Transverse colon (tissue), 4 donors: ENCODE results near the gene SMG5. TPM values are rescaled to one million over a fixed set of nuclear protein-coding genes. Genes with fewer than 3 reads are reported as not detected.

Source experiments
- DNase-seq: peaks from one replicate; pipeline ENCODE4 v3.0.0-alpha.2; 2019
- H3K27ac ChIP-seq, 4 donors: fragments of 200-600 bp; sonication (generic); 2 replicates each; pipeline ENCODE4 v1.5.1; 2016 to 2018; ENCODE audit warnings: inconsistent platforms in 4 of 4
- H3K27me3 ChIP-seq: fragments of 200-600 bp; sonication (generic); 2 replicates; pipeline ENCODE4 v1.5.1; 2017; ENCODE audit warnings: inconsistent platforms
- H3K36me3 ChIP-seq, 4 donors: fragments of 200-600 bp; sonication (generic); 2 replicates each; pipeline ENCODE4 v1.5.1; 2017 to 2019; ENCODE audit warnings: inconsistent platforms in 4 of 4
- H3K4me1 ChIP-seq, 4 donors: fragments of 200-600 bp; sonication (generic); 2 replicates each; pipeline ENCODE4 v1.5.1; 2017 to 2020; ENCODE audit warnings: inconsistent platforms in 4 of 4
- H3K4me3 ChIP-seq, 4 donors: fragments of 200-600 bp; sonication (generic); 1 replicate in 1 of 4; 2 replicates in 3 of 4; pipeline versions ENCODE4 v1.5.1 to v1.6.1; 2017 to 2019; ENCODE audit warnings: inconsistent platforms in 4 of 4
- H3K9me3 ChIP-seq, 2 donors: fragments of 200-600 bp; sonication (generic); 2 replicates each; pipeline ENCODE4 v1.5.1; 2017 to 2019; ENCODE audit warnings: inconsistent platforms in 2 of 2
- EP300 ChIP-seq: sonication (generic); formaldehyde crosslinking; IDR thresholded peaks from one replicate; pipeline ENCODE4 v1.6.1; 2017; ENCODE audit warnings: antibody characterized with exemption, low read depth
- POLR2A ChIP-seq: fragments of 450-650 bp; IDR thresholded peaks from one replicate; pipeline ENCODE4 v1.6.1; 2016; ENCODE audit warnings: antibody characterized with exemption, mild to moderate bottlenecking, moderate library complexity
- POLR2AphosphoS5 ChIP-seq, 3 donors: sonication (generic); formaldehyde crosslinking; IDR thresholded peaks; one replicate each; pipeline ENCODE4 v1.6.1; 2016; ENCODE audit warnings: antibody characterized with exemption in 3 of 3
- WGBS, 2 donors: methylation state at CpG; one replicate each; pipeline ENCODE4 v1.1.5; 2018; ENCODE audit warnings: low coverage in 1 of 2; 5-methylcytosine and 5-hydroxymethylcytosine counted together
- in situ Hi-C, 4 donors: fragments of 200-750 bp; cut with MboI; loops; one replicate each; pipeline versions ENCODE4 v1.15.0 to v1.15.1; 2017; ENCODE audit warnings: low sequenced_read_pairs in 3 of 4, low pct_ligation_motif_present in 1 of 4, low pct_unique_long_range_greater_than_20kb in 1 of 4
- intact Hi-C: fragments of 100-400 bp; cut with DNase I; formaldehyde crosslinking; loops from one replicate; pipeline ENCODE4 v1.15.1; 2023; ENCODE audit warnings: low total_unique reads
- total RNA-seq, 4 donors: library from RNA; depleted of rRNA; stranded (reverse); fragments of >200 nt; gene quantifications; one replicate each; pipeline ENCODE4 v1.1.0, GENCODE V29; 2016
- TF ChIP-seq, protein P1 (sequence below), 5 experiments: fragments of 200-600 bp in 3 of 5; fragments of 450-650 bp in 2 of 5; sonication (generic) in 3 of 5; IDR thresholded peaks; 1 replicate in 2 of 5; 2 replicates in 3 of 5; pipeline ENCODE4 v1.5.1; 2016 to 2017; ENCODE audit warnings: antibody characterized with exemption in 5 of 5, inconsistent platforms in 3 of 5, mild to moderate bottlenecking in 2 of 5, moderate library complexity in 1 of 5

SMG5 gene
- total RNA-seq, 4 donors from 2014 or later = 72.1 to 134 (median 102) TPM

DNA sequence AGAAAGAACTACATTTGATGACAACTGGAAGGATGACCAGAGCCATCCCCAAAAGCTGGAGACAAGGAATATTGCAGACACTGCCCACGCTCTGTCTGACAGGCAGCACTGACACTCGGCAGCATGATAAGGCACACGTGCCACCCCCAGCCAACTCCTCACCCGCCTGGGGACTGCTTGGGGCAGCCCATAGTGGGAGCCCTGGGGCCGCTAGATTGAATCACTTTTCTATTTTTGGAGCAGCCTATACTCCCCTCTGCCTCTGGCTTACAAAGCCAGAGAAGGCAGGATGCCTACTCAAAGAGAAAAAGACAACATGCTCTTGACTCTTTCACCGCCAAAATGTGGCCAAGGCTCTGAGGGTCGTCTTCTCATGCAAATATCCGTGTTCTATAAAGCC lies 1.3 kb downstream of the SMG5 start:
- WGBS, 2 donors = 28% methylated on average over 8 of the region's 8 CpGs; no CpG with 5 or more reads in 1 of the 2 donors
- Histone ChIP-seq H3K4me1 (peaks cover 8 to 39% (median 21%) of the 10 kb centered on the region in 4 donors), H3K9me3 (no peaks in the 10 kb centered on the region), H3K27ac (peak overlapping the region in 3 of 4 donors; percentile 90 to 95 (median 91)), H3K4me3 (peak overlapping the region in 3 of 4 donors; percentile 79 to 90 (median 86)), H3K27me3 (no peaks in the 10 kb centered on the region), H3K36me3 (peaks cover 0 to 21% (median 9%) of the 10 kb centered on the region in 4 donors)
- TF ChIP-seq POLR2AphosphoS5 (IDR thresholded peaks at IDR 0.05) = no peak
- no peak for TF ChIP-seq EP300
- no peak for TF ChIP-seq POLR2A
- TF ChIP-seq, protein P1, sequence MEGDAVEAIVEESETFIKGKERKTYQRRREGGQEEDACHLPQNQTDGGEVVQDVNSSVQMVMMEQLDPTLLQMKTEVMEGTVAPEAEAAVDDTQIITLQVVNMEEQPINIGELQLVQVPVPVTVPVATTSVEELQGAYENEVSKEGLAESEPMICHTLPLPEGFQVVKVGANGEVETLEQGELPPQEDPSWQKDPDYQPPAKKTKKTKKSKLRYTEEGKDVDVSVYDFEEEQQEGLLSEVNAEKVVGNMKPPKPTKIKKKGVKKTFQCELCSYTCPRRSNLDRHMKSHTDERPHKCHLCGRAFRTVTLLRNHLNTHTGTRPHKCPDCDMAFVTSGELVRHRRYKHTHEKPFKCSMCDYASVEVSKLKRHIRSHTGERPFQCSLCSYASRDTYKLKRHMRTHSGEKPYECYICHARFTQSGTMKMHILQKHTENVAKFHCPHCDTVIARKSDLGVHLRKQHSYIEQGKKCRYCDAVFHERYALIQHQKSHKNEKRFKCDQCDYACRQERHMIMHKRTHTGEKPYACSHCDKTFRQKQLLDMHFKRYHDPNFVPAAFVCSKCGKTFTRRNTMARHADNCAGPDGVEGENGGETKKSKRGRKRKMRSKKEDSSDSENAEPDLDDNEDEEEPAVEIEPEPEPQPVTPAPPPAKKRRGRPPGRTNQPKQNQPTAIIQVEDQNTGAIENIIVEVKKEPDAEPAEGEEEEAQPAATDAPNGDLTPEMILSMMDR (IDR thresholded peaks at IDR 0.05) = no peak
- intact Hi-C loops = no loop called here
- in situ Hi-C loops = no loop called here
- DNase-seq = no peak

GRCh38 chr1:156279837-156280236 lies 2.8 kb downstream of the SMG5 start:
- H3K4me1 ChIP-seq = peaks cover 8 to 39% (median 21%) of the 10 kb centered on the region in 4 donors
- no peaks in the 10 kb centered on the region for H3K9me3 ChIP-seq
- no peak overlapping the region for H3K4me3 ChIP-seq
- no peaks in the 10 kb centered on the region for H3K27me3 ChIP-seq
- no peak for DNase-seq
- peaks cover 0 to 34% (median 15%) of the 10 kb centered on the region in 4 donors for H3K36me3 ChIP-seq
- TF ChIP-seq POLR2AphosphoS5 (IDR thresholded peaks at IDR 0.05) (no peak), EP300 (no peak), POLR2A (no peak)
- TF ChIP-seq, protein P1 (IDR thresholded peaks at IDR 0.05) = no peak
- no peak overlapping the region for H3K27ac ChIP-seq
- in situ Hi-C loops = no loop called here
- 86 to 88% methylated on average over 2 to 3 of the region's 3 CpGs for WGBS, 2 donors
- intact Hi-C loops = no loop called here

- Histone ChIP-seq H3K27me3 (no peaks in the 10 kb centered on the region), H3K9me3 (no peaks in the 10 kb centered on the region), H3K4me1 (peaks cover 8 to 25% (median 10%) of the 10 kb centered on the region in 4 donors), H3K27ac (no peak overlapping the region), H3K4me3 (no peak overlapping the region), H3K36me3 (peaks cover 0 to 62% (median 30%) of the 10 kb centered on the region in 4 donors)
- TF ChIP-seq, protein P1 (IDR thresholded peaks at IDR 0.05) = no peak
- TF ChIP-seq POLR2AphosphoS5 (IDR thresholded peaks at IDR 0.05) (no peak), EP300 (no peak), POLR2A (no peak)
- intact Hi-C loops = no loop called here
- 87 to 100% methylated on average over 1 to 6 of the region's 6 CpGs for WGBS, 2 donors
- DNase-seq = no peak
- in situ Hi-C loops = no loop called here
These were observed 5.7 kb downstream of the SMG5 start for GRCh38 chr1:156276966-156277381.

- H3K9me3 ChIP-seq = no peaks in the 10 kb centered on the region
- DNase-seq = no peak
- intact Hi-C loops (no loop called here), in situ Hi-C loops (no loop called here)
- H3K4me1 ChIP-seq = peaks cover 4 to 20% (median 6%) of the 10 kb centered on the region in 4 donors
- no peak overlapping the region for H3K27ac ChIP-seq
- no peak for TF ChIP-seq POLR2AphosphoS5 (IDR thresholded peaks at IDR 0.05)
- H3K36me3 ChIP-seq = peaks cover 0 to 66% (median 31%) of the 10 kb centered on the region in 4 donors
- H3K27me3 ChIP-seq = no peaks in the 10 kb centered on the region
- H3K4me3 ChIP-seq = no peak overlapping the region
These were observed 6.1 kb downstream of the SMG5 start for GRCh38 chr1:156276532-156276931.

GRCh38 chr1:156270314-156270713 lies 12.3 kb downstream of the SMG5 start:
- Histone ChIP-seq H3K9me3 (no peaks in the 10 kb centered on the region), H3K4me3 (no peak overlapping the region), H3K4me1 (no peaks in the 10 kb centered on the region), H3K36me3 (peaks cover 0 to 93% (median 46%) of the 10 kb centered on the region in 4 donors), H3K27me3 (no peaks in the 10 kb centered on the region), H3K27ac (no peak overlapping the region)
- TF ChIP-seq POLR2A (no peak), POLR2AphosphoS5 (IDR thresholded peaks at IDR 0.05) (no peak), EP300 (no peak)
- TF ChIP-seq, protein P1 (IDR thresholded peaks at IDR 0.05) = no peak
- intact Hi-C loops (no loop called here), in situ Hi-C loops (no loop called here)
- no peak for DNase-seq
- whole genome bisulfite sequencing, 2 donors = 95% methylated on average over 3 of the region's 3 CpGs; no CpG with 5 or more reads in 1 of the 2 donors
